Activated CD4-positive, CD25-positive, alpha-beta regulatory T cell treated with anti-CD3 and anti-CD28 coated beads, Interleukin-2, amount 50 U/mL, for 72 hours (primary cell): ENCODE results near the gene AQP12A.
"Not testable (repeated sequence)": the region's sequence is repeated elsewhere in the genome, so short reads cannot be mapped to it uniquely, and the experiment has no call there.

ENCODE experiments used
- DNase-seq: peaks from one replicate; pipeline ENCODE4 v3.0.0; 2021

The AQP12A gene

GRCh38 chr2:240662681-240663080 is 29.0 kb upstream of the AQP12A start:
- no peak for DNase-seq

- no peak for DNase-seq
Observed at GRCh38 chr2:240663546-240664190, 28.0 kb upstream of the AQP12A start.

DNA sequence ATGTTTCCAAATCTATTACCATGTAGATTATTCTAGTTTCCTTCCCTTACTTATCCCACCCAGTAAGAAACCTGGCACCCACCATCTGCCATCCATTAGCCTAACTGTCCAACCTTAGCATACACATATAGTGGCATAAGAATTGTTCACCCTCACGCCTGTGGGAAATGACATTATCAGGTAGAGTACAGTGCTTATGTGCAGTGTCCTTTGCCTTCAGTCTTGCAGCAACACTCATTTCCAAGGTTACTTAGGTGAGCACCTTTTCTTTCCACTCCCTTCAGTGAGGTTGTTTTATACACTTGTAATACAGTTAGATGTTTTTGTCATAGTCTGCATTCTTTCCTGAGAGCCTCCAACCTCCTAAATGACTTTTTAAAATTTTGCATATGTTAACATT is 27.0 kb upstream of the AQP12A start:
- no peak for DNase-seq

GRCh38 chr2:240670402-240670801 is 21.3 kb upstream of the AQP12A start:
- no peak for DNase-seq

- no peak for DNase-seq
Observed at GRCh38 chr2:240670950-240671349, 20.7 kb upstream of the AQP12A start.

DNA sequence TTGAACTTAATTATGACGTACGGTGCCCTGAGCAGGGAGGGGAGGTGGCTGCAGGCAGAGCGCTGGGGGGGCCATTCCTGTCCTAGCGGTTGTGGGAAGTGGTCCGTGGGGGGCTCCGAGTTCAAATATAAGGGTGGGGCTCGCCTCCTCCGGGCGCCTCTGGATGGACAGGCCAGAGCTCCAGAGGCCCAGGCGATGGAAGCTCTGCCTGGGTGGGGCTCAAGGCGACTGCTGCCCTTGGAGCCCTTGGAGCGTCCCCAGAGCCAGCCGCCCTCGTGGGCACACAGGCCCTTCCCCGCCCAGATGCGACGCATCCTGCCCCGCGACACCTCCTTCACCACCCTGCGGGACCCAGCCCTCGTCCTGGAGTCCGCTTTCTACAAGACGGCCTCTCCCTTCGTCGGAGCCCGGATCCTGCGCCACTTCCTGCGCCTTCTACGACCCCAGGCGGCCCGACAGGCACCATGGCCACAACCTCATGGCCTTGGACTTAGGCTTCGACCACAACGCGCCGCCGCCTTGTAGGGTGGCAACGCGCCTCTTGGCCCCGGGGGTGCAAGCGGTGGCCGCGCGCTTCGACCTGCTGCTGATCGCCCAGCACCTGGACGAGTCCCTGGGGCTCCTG is 19.5 kb upstream of the AQP12A start:
- no peak for DNase-seq

GRCh38 chr2:240672701-240673190 is 18.9 kb upstream of the AQP12A start:
- no peak for DNase-seq

- not testable (repeated sequence) for DNase-seq
Observed at GRCh38 chr2:240674461-240675184, 17.0 kb upstream of the AQP12A start.

GRCh38 chr2:240675345-240675744 is 16.3 kb upstream of the AQP12A start:
- DNase-seq: not testable (repeated sequence)

DNA sequence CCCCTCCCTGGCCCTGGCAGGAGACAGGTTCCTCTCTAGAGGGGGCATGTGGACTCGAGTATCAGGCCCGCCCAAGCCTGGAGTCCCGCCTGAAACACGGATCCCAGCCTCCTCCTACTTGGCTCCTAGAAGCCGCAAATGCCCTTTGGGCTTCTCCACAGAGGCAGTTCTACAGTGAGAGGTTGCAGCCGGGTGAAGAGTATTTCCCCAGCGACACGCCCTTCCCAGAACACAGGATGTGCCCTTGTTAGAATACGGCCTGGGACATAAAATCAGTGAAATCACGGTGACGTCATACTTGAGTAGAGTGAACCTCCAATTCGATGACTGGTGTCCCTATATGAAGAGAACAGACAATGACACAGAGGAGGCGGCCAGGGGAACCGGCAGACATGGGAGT is 13.6 kb upstream of the AQP12A start:
- not testable (repeated sequence) for DNase-seq

GRCh38 chr2:240678909-240679308 is 12.8 kb upstream of the AQP12A start:
- not testable (repeated sequence) for DNase-seq

- not testable (repeated sequence) for DNase-seq
Observed at GRCh38 chr2:240680185-240680584, 11.5 kb upstream of the AQP12A start.

DNA sequence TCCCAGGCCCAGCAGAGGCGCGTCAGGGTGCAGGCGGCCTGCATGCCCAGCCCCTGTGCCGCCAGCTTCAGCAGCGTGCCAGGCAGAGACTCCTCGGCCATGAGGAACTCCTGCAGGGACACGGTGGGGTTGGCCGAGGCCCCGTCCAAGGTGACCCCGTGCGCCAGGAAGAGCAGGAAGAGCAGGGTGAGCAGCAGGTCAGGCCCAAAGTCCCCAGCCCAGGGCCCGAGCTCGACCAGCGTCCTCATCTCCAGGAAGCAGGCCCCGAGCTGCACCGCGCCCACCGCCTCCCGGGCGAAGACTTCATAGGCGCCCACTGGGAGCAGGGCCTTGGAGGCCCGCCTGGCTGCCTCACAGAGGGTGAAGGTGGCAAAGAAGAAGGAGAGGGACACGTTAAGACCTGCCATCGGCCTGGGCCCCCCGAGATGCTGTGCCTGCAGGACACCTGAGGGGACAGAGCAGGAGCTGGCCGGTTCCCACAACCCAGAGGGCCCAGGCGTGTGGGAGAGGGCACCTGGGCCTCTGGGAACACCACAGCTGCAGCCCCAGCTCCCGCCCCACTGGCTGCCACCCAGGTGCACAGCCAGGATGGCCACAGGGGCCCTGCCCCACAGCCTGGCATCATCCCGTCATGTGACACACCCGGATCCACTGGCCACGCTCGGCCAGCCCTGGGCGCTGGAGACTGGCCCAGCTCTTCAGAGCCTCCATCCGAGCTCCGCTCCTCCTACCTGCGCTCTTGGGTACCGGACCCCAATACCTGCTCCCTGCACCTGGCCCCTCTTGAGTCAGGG is 9.0 kb upstream of the AQP12A start, which contains the start of gene AQP12B:
Gene AQP12B, minus strand, starts transcription at position 455 of the 794 bp plus-strand sequence. Its CDS starts 48 bp downstream, at position 407.
- DNase-seq: not testable (repeated sequence)

DNA sequence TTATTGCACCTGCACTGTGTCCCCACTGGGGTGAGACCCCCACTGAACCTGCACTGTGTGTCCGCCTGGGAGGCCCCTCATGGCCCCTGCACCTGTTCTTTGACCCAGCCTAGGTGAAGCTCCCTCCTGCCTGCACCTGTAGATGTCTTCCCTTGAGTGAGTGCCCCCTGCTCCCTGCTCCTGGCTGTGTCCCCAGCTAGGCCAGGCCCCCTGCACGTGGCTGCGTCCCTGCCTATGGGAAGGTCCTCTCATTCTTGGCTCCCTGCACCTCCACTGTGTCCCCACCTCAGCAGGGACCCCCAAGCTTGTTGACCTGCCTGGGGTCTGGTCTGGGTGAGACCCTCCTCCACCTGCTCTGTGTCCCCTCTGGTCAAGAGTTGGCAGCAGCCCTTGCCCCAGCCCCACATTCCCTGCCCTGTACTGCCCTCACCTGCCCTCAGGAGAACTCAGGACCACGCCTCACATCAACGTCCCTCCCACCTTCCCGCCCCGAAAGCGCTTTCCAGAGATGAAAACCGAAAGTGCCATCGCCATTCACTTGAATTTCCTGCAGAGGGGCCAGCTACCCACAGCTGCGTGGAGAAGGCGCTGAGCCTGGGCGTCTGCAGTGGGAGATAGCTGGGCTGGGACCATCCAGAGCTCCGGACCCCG is 8.2 kb upstream of the AQP12A start:
- DNase-seq: not testable (repeated sequence)

GRCh38 chr2:240683980-240684728 is 7.5 kb upstream of the AQP12A start:
- DNase-seq: not testable (repeated sequence)

- no peak for DNase-seq
Observed at GRCh38 chr2:240685771-240686371, 5.8 kb upstream of the AQP12A start.

- DNase-seq: no peak
Observed at GRCh38 chr2:240686460-240686859, 5.2 kb upstream of the AQP12A start.

- no peak for DNase-seq
Observed at GRCh38 chr2:240687045-240687740, 4.5 kb upstream of the AQP12A start.

- no peak for DNase-seq
Observed at GRCh38 chr2:240687741-240688552, 3.7 kb upstream of the AQP12A start.

GRCh38 chr2:240688553-240688919 is 3.1 kb upstream of the AQP12A start:
- no peak for DNase-seq
